Activated naive CD4-positive, alpha-beta T cell (primary cell): ENCODE data around the gene ELOVL2.
A peak's percentile ranks its signal among the peaks of the same experiment; 100 is the strongest.

Experiments used
- DNase-seq, 4 experiments: peaks; one replicate each; lab custom pipeline; 2025; lab: John Stamatoyannopoulos, UW

The ELOVL2 gene

DNA sequence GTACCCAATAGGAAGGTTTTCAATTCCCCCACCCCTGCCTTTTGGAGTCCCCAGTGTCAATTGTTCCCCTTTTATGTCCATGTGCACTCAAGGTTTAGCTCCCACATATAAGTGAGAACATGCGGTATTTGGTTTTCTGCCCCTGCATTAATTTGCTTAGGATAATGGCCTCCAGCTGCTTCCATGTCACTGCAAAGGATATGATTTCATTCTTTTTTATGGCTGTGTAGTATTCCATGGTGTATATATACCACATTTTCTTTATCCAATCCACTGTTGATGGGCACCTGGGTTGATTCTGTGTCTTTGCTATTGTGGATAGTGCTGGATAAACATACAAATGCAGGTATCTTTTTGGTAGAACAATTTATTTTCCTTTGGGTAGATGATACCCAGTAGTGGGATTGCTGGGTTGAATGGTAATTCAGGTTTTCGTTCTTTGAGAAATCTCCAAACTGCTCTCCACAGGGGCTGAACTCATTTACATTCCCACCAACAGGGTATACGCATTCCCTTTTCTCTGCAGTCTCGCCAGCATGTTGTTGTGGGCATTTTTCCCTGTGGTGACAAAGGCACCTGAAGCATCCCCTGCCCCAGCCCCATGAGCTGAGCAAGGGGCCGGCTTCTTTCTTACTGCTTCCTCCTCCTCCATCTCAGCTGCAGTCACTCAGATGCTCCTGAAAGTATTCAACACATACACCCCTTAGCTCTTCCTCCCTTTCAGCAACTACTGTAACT, 66.7 kb downstream of the ELOVL2 start:
- no peak for DNase-seq

DNA sequence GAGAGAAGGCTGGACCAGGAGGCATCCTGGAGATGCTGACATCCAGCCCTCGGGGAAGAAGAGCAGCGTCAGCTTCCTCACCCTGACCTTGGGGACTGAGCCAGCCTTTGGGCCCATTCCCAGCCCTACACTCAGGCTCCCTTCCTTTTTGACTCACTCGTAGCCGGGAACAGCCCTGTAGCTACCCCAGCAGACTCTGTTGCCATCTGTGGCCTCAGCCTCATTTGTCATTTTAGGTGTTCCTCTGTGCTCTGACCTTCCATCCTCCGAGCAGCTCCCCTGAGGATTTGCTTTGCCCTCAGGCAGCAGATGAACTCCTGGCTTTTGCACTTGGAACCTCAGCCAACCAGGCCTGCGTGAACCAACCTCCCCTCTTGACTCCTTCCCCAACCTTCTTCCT, 67.5 kb downstream of the ELOVL2 start:
- no peak for DNase-seq

DNA sequence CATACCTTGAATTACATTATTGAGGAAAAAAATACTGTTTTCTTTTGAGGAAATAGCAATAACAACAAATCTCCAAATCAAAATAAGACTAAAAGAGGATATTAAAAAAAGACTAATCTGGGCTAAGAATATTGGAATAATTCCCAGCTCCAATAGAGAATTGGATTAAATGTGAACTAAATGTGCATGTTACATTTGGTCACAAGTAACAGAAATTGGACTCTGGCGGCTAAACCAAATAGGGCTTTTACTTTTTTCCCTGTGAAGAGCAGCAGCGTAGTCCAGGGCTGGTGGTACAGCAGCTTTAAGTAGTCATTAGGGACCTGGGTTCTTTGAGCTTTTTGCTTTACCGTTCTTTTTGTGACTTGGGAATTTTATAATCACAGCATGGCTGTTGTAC, 71.9 kb downstream of the ELOVL2 start:
- no peak for DNase-seq

DNA sequence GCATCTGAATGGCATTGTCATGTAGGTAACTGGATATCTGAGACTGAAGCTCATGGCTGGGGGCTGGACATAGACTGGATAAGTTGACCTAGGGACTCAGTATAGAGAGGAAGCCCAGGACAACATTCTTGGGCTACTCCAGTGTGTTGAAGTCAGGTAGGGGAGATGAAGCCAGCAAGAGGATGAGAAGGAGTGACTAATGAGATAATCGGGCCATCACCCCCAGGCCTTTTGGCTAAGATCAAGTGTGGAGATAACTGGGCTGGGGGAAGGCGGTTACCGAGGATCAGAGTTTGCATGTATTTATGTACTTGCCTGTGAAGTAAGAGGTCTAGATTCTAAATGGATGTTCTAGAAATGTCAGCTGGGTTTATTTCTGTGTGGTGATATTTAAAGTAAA, 73.4 kb downstream of the ELOVL2 start:
- no peak for DNase-seq

DNA sequence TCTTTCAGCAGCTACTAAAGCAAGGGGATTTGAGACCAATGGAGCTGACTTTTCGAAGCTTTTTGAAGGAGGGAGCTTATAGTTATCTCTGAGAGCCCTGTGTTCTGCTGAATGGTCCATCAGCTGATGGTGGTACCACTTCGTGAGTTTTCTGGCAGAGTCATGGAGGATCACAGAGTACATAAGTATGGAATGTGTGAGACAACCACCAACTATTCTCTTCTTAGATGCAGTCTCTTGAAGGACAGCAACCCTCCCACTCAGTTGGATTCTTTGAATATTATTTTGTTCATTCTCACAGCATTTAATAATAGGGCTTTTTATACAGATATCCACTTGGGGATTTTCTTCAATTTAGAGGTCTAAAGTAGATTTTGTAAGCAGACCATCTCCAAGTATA, 75.3 kb downstream of the ELOVL2 start:
- DNase-seq: no peak

DNA sequence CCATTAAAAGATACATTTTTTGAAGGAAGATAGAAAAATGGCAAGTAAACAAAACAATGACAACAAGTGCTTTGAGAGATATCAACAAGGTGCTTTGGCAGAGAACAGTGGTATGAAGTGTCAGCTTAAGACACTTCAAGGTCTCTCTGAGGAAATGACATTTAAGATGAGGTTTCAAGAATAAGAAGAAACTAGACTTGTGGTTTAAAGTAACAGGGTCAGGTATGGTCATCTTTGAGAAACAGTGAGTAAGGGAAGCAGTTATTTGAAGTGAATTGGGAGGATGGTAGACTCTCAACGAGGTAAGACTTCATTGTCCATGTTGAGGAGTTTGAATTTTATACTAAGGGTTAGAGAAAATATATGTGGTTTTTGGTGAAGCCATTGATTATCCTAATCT, 79.4 kb downstream of the ELOVL2 start:
- DNase-seq: no peak

DNA sequence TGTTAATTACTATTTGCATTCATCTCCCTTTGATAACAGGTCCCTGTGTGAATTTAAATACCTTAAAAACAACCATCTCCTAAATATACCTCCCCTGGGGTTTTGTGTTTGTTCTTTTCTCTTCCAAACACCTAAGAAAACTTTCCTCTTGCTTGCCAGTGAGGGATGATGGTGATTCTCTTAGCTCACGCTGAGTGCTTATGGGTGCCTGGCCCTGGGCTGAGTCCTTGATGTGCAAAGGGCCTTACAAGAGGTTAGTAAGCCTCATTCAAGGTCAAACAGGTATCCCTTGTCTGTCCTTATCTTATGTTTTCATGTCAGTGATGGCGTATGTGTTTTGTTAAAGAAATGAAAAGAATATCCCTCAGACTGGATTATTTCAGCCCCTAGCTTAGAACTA, 81.0 kb downstream of the ELOVL2 start:
- no peak for DNase-seq

DNA sequence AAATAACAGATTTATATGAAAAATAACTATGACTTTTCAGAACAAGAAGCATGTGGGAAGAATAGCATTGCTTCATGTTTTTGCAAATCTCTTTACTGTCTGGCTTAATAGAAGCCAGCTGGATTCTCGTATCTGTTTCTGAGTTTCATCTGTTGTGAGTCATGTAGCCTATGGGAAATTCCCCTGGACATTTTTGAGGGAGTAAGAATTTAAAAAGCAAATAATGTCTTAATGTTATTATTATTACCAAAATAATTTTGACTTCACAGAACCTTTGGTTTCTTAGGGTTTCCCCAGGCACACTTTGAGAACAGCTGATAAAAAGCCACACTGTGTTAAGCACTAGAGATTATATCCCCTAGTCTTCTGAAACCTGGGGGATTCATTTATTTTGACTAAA, 81.4 kb downstream of the ELOVL2 start:
- no peak for DNase-seq

DNA sequence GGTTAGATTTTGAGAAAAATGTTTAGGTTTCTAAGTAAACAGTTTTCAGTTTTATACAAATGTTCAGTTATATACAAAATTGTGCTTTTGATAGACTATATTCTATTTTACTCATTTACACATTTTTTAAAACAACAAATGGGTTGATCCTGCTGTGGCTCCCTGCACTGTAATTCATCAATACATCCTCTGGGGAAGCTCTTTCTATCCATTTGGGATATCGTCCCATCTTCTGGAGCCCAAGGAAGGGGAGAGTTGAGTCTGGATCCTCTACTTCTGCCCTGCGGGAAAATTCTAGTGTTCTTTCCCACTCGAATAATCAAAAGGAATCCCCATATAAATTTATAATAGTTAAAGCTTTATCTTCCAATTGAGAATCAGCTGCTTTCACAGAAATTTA, 82.3 kb downstream of the ELOVL2 start:
- no peak for DNase-seq

DNA sequence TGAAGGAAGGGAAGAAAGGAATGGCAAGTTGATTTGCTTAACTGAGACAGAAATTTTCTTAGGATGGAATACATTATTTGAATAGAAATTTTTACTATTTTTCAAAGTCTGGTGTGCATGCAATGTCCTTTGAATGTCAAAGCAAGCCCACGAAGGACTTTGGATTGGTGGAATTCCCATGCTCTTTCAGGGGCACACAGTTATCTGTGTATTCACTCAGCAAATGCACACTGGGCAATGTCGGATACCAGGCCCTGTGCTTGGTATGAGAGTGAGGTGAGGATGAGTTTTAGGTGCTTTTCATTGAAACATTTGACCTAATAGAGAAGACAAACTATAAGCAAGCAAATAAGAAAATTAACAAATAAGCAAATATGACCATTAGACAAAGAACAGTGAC, 83.9 kb downstream of the ELOVL2 start:
- no peak for DNase-seq

DNA sequence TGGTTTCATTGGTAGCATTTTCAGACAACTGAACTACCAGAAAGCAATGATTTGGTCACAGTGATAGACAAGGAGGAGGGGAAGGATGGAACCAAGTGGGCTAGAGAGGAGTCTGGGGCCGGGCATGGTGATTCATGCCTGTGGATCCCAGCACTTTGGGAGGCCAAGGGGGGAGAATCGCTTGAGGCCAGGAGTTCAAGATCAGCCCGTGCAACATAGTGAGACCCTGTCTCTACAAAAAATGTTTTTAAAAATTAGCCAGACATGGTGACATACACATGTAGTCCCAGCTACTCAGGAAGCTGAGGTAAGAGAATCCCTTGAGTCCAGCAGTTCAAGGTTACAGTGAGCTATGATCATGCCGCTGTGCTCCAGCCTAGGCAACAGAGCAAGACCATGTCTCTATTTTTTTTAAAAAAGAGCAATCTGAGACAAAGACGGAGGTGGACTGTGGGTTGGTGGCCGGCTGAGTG, 86.7 kb downstream of the ELOVL2 start:
- no peak for DNase-seq

DNA sequence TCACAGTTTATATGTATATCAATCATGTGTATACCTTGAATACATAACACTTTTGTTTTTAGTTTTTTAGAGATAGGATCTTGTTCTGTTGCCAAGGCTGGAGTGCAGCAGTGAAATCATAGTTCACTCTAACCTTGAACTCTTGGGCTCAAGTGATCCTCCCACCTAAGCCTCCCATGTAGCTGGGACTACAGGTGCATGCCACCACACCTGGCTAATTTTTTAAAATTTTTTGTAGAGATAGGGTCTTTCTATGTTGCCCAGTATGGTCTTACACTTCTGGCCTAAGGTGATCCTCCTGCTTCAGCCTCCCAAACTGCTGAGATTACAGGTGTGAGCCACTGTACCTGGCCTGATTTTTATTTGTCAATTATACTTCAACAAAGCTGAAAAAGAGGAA, 87.3 kb downstream of the ELOVL2 start:
- DNase-seq: no peak

DNA sequence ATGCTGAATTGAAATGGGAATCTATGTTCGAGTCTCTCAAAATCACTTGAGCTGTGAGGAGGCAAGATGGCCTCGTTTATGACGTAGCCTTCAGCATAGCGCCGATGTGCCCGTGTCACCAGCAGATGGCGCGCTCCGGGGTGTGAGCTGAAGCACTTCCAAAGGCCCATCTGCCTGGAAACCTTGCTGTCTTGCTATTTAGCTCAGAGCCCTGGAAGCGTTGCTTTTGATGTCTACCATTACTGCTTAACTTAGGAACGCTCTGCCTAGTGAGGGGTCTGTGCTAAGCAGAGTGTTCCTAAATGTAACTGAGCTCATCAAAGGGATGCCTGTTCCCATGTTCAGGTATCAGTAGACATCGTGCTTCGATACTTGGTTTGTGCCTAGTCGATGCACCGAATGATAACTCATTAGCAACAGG, 89.5 kb downstream of the ELOVL2 start:
- peak in 3 of 4 experiments; percentile 2 to 28 (median 17) for DNase-seq

DNA sequence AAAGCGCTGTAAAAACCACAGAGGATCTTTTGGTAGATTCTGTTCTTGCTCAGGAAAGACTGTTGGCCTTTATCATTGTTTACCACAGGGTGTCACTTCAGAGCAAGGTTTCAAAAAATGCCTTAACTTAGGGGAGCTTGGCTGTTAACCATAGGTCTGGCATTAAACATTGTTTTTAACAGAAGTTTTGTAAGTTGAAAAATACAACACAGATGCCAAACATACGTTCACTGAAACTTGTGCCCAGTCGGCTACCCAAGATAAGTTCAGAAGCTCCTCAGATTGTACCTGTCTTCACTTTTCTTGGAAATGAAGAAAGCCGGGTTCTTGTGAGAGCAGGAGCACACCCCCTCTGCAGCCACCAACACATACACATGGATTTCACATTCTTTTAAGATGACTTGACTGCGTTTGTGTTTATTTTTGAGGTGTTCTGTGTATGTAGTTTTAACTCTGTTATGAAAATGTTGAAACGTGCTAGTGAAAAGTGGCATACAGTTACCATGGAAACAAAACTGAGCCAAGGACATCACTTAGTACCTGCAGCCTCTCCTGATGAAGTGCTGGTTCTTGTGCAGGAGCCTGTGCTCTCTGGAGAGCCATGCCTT, 92.3 kb downstream of the ELOVL2 start:
- DNase-seq: no peak

DNA sequence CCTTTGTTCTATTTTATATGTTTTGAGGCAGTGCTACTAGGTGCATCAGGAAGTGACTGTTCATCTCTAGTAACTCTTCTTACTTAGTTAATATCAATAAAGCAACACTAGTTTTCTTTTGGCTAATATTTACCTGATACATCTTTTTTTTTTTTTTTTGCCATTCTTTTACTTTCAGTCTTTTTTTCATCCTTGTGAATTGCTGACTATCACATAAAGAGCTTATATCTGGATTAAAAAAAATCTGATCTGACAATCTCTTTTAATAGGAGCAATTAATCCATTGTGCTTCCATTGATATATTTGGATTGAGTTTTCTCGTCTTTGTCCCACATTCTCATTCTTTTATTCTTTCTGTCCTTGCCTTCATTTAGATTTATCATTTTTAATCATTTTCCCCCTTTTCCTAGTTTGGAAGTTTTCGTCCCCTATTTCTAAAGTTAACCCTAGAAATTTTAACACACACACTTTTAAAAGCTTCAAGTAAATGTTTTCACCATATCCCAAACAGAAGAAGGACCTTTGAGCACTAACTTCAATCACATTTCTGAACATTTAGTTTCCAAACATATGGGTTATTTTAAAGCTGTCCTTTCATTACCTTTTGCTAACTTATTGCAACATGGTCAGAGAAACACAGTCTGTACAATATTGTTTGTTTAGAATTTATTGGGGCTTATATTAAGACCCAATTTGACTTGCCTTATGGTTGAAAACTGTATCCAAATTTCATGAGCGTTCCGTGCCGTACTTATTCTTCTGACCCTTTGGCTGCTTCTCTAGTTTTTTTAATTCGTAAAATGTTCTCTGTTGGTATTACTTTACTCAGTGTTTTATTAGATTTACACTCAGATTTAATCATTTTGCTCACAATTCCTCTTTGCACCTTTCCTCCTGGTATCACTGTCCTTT, 94.3 kb downstream of the ELOVL2 start:
- no peak for DNase-seq

DNA sequence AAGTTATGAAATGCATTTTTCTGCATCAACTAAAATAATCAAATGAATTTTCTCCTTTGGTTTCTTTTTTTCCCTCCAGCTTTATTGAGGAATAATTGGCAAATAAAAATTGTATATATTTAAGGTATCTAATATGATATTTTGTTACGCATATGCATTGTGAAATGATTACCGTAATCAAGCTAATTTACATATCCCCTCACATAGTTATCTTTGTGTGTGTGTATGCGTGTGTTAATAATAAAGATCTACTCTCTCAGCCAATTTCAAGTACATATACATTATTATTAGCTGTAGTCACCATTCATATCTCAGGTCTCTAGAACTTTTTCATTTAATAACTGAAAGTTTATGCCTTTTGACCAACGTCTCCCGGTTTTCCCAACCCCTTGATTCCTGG, 96.1 kb downstream of the ELOVL2 start:
- no peak for DNase-seq

DNA sequence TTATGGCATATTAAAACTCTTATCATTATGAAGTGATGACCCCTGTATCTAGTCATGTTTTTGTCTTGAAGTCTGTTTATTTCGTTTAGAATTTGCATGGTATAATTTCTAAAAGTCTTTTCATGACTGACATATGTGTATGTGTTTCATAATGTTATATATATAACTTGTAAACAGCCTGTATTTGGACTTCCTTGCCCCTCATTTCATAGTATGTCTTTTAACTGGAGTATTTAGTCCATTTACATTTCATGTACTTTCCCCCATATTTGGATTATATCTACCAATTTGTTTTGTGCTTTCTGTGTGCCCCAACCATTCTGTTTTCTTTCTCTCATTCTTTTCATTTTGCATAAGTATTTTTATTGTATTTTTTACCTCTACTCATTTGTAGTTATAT, 98.3 kb downstream of the ELOVL2 start:
- DNase-seq: no peak

DNA sequence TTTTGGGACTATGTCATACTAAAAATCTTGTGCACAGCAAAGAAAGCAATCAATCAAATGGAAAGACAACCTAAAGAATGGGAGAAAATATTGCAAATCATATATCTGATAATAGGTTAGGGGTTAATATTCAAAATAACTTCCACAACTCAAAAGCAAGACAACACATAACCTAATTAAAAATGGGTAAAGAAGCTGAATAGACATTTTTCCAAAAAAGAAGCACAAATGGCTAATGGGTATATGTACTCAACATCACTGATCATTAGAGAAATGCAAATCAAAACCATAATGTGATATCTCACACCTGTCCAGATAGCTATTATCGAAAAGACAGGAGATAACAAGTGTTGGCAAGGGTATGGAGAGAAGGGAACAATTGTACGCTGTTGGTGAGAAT, 104.3 kb downstream of the ELOVL2 start:
- DNase-seq: no peak

DNA sequence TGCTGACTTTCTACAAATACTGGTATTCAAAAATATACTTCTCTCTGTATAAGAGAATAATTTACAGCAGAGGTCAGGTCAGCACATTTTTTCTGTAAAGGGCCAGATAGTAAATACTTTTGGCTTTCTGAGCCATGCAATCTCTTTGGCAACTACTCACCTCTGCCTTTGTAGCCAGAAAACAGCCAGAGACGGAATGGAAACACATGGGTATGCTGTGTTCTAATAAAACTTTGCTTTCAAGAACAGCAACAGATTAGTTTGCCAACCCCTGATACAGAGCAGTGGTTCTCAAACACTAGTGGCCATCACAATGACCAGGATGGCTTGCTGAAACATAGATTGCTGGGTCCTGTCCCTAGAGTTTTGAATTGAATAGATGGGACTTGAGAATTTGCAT, 111.0 kb downstream of the ELOVL2 start:
- DNase-seq: no peak
